ENCODE measurements around the gene LRRC30.

The LRRC30 gene

DNA sequence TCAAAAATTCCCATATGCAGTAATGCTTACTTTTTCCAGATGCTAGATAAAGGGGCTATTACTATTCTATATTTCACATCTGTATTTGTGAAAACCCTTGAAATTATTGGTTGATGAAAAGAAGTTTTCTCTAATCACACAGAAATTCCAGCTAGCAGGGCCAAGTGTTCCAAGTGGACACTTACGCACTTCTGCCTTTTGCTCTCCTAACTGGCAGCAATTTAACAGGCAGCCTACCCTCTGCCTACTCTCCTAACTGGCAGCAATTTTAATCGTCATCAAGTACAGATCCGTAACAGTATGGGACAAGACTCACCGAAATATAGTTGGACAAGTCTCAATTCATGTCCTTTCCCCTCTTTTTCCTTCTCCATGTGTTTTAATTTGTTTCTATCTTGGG is 12.0 kb downstream of the LRRC30 start:
- DNase-seq: no peak

GRCh38 chr18:7248877-7249276 is 18.0 kb downstream of the LRRC30 start:
- no peak for DNase-seq

DNA sequence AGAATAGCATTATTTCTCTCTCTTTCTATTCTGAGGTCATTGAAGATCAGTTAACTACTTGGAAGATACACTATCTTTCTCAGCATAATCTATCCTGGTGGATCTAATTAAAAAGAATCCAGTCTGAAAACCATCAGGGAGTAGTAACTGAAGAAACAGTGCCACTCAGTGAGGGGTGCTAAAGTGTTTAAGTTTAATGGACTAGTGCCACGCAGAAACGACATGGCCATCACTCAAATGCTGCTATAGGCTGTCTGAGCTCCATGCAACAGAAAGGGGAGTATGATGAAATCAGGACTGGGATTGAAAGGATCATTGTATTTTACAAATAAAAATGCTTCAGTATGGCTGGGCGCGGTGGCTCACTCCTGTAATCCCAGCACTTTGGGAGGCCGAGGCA is 23.3 kb downstream of the LRRC30 start:
- DNase-seq: no peak

DNA sequence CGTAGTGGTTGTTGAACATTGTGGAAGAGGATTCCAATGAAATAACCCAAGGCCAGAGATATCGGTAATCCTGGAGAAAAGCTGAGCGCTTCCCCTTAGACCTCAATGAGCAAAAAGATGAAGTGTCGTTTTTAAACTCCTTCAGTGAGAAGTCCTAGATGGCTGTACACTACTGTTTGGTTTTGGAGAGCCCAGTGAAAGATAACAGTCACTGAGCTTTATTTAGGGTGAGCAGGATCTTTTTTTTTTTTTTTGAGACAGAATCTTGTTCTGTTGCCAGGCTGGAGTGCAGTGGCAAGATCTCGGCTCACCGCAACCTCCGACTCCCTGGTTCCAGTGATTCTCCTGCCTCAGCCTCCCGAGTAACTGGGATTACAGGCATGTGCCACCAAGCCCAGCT is 24.2 kb downstream of the LRRC30 start:
- DNase-seq: no peak

- no peak for DNase-seq
Measured at GRCh38 chr18:7255643-7256042, 24.8 kb downstream of the LRRC30 start.

- DNase-seq: no peak
Measured at GRCh38 chr18:7256618-7257425, 25.9 kb downstream of the LRRC30 start.

- DNase-seq: no peak
Measured at GRCh38 chr18:7257426-7257740, 26.5 kb downstream of the LRRC30 start.

GRCh38 chr18:7259475-7259874 is 28.6 kb downstream of the LRRC30 start:
- DNase-seq: no peak

DNA sequence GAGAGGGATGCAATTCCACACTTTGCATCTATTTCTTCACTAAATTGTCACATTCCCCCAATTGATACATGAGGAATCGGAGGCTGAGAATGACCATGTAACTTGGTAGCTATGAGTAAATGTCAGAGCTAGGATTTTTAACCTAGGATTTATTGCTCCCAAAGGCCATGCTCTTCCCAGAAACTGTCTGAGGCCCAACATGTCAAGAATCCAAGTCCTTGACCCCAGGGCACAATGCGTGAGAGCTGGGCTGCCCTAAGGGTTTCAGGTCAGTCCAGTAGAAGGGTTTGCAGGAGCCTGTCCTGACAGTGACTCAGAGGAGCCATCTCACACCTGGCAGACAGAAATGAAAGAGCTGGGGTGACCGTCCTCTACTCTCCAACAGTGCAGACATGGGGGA is 30.3 kb downstream of the LRRC30 start:
- no peak for DNase-seq

GRCh38 chr18:7267973-7268372 is 37.1 kb downstream of the LRRC30 start:
- no peak for DNase-seq

DNA sequence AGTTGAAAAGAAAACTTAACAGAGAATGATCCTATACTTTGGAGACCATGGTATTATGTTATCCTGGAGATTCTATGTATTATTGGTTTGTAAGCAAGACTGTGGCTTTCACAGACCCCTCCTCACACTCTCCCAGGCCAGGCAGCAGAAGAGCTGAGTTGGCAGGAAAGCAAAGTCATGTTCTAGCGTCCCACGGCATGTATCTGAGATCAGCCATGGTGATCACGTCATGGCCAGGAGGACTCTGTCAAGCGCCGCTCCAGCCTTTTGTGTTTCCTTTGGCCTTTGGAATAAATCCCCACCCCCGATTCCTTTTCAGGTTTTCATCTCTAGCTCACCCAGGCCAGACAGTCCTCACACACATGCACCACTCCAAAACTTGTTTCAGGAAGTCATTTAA is 39.1 kb downstream of the LRRC30 start:
- no peak for DNase-seq

GRCh38 chr18:7272311-7273049 is 41.6 kb downstream of the LRRC30 start:
- DNase-seq: peak in 1 of 2 experiments; percentile 5

- DNase-seq: peak in 1 of 2 experiments; percentile 3
Measured at GRCh38 chr18:7273301-7273921, 42.5 kb downstream of the LRRC30 start.

- no peak for DNase-seq
Measured at GRCh38 chr18:7281579-7281978, 50.7 kb downstream of the LRRC30 start.
